ENCODE results near the gene TAS1R3. TPM values are rescaled to one million over a fixed set of nuclear protein-coding genes. Genes with fewer than 3 reads are reported as not detected.

Gene TAS1R3
- total and polyA plus RNA-seq, 2 experiments from 2014 or later: 0.14 TPM; not detected in 1

GRCh38 chr1:1332774-1333480 is 1.8 kb downstream of the TAS1R3 start (continued):
- TF ChIP-seq, protein P1, sequence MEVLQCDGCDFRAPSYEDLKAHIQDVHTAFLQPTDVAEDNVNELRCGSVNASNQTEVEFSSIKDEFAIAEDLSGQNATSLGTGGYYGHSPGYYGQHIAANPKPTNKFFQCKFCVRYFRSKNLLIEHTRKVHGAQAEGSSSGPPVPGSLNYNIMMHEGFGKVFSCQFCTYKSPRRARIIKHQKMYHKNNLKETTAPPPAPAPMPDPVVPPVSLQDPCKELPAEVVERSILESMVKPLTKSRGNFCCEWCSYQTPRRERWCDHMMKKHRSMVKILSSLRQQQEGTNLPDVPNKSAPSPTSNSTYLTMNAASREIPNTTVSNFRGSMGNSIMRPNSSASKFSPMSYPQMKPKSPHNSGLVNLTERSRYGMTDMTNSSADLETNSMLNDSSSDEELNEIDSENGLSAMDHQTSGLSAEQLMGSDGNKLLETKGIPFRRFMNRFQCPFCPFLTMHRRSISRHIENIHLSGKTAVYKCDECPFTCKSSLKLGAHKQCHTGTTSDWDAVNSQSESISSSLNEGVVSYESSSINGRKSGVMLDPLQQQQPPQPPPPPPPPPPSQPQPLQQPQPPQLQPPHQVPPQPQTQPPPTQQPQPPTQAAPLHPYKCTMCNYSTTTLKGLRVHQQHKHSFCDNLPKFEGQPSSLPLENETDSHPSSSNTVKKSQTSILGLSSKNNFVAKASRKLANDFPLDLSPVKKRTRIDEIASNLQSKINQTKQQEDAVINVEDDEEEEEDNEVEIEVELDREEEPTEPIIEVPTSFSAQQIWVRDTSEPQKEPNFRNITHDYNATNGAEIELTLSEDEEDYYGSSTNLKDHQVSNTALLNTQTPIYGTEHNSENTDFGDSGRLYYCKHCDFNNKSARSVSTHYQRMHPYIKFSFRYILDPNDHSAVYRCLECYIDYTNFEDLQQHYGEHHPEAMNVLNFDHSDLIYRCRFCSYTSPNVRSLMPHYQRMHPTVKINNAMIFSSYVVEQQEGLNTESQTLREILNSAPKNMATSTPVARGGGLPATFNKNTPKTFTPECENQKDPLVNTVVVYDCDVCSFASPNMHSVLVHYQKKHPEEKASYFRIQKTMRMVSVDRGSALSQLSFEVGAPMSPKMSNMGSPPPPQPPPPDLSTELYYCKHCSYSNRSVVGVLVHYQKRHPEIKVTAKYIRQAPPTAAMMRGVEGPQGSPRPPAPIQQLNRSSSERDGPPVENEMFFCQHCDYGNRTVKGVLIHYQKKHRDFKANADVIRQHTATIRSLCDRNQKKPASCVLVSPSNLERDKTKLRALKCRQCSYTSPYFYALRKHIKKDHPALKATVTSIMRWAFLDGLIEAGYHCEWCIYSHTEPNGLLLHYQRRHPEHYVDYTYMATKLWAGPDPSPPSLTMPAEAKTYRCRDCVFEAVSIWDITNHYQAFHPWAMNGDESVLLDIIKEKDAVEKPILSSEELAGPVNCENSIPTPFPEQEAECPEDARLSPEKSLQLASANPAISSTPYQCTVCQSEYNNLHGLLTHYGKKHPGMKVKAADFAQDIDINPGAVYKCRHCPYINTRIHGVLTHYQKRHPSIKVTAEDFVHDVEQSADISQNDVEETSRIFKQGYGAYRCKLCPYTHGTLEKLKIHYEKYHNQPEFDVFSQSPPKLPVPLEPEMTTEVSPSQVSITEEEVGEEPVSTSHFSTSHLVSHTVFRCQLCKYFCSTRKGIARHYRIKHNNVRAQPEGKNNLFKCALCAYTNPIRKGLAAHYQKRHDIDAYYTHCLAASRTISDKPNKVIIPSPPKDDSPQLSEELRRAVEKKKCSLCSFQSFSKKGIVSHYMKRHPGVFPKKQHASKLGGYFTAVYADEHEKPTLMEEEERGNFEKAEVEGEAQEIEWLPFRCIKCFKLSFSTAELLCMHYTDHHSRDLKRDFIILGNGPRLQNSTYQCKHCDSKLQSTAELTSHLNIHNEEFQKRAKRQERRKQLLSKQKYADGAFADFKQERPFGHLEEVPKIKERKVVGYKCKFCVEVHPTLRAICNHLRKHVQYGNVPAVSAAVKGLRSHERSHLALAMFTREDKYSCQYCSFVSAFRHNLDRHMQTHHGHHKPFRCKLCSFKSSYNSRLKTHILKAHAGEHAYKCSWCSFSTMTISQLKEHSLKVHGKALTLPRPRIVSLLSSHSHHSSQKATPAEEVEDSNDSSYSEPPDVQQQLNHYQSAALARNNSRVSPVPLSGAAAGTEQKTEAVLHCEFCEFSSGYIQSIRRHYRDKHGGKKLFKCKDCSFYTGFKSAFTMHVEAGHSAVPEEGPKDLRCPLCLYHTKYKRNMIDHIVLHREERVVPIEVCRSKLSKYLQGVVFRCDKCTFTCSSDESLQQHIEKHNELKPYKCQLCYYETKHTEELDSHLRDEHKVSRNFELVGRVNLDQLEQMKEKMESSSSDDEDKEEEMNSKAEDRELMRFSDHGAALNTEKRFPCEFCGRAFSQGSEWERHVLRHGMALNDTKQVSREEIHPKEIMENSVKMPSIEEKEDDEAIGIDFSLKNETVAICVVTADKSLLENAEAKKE (CRISPR knock-in tag; IDR thresholded peaks at IDR 0.05): no peak

DNA sequence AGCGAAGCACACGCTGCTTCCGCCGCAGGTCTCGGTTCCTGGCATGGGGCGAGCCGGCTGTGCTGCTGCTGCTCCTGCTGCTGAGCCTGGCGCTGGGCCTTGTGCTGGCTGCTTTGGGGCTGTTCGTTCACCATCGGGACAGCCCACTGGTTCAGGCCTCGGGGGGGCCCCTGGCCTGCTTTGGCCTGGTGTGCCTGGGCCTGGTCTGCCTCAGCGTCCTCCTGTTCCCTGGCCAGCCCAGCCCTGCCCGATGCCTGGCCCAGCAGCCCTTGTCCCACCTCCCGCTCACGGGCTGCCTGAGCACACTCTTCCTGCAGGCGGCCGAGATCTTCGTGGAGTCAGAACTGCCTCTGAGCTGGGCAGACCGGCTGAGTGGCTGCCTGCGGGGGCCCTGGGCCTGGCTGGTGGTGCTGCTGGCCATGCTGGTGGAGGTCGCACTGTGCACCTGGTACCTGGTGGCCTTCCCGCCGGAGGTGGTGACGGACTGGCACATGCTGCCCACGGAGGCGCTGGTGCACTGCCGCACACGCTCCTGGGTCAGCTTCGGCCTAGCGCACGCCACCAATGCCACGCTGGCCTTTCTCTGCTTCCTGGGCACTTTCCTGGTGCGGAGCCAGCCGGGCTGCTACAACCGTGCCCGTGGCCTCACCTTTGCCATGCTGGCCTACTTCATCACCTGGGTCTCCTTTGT is 2.6 kb downstream of the TAS1R3 start:
- Histone ChIP-seq H3K4me3 (no peak overlapping the region), H3K4me2 (no peak overlapping the region), H3K27ac (ENCODE audit: low read depth) (no peak overlapping the region), H3K27me3 (ENCODE audit: insufficient read depth) (no peaks in the 10 kb centered on the region), H2AFZ (no peak overlapping the region), H3K79me2 (replicated peaks; ENCODE audit: insufficient read depth) (no peaks in the 10 kb centered on the region), H3K36me3 (ENCODE audit: insufficient read depth) (no peaks in the 10 kb centered on the region), H3K4me1 (ENCODE audit: insufficient read depth) (no peaks in the 10 kb centered on the region), H4K20me1 (replicated peaks; ENCODE audit: insufficient read depth) (no peaks in the 10 kb centered on the region), H3F3A (replicated peaks; ENCODE audit: low read depth) (peaks cover 18% of the 10 kb centered on the region; the same call in 1 of the 2 replicates), H3K9me2 (ENCODE audit: insufficient read depth) (no peaks in the 10 kb centered on the region)
- no peaks in the 10 kb centered on the region for H3K9me3 Mint-ChIP-seq
- no peak overlapping the region for H3K27ac Mint-ChIP-seq
- DNase-seq (ENCODE audit: low spot score) (no peak), ATAC-seq (no peak; the same call in 2 of the 3 replicates)
- no peak overlapping the region for H3K4me3 Mint-ChIP-seq
- peaks cover 5% of the 10 kb centered on the region; the same call in 2 of the 3 replicates for H3K36me3 Mint-ChIP-seq (ENCODE audit: low read depth)
- no peaks in the 10 kb centered on the region for H3K4me1 Mint-ChIP-seq
- peaks cover 10% of the 10 kb centered on the region for H3K27me3 Mint-ChIP-seq (ENCODE audit: insufficient read depth, low read depth, poor library complexity)
- TF ChIP-seq, protein P1 (CRISPR knock-in tag; IDR thresholded peaks at IDR 0.05): no peak
- no peak for TF ChIP-seq STAT1 (IDR thresholded peaks at IDR 0.05; ENCODE audit: unreplicated experiment)
- no peak for TF ChIP-seq EZH2 (IDR thresholded peaks at IDR 0.05; ENCODE audit: low read depth, unreplicated experiment)
- no peak for TF ChIP-seq CREB1 (CRISPR knock-in tag; IDR thresholded peaks at IDR 0.05; ENCODE audit: low read depth)
- no peak; the same call in 1 of the 2 replicates for TF ChIP-seq POLR2AphosphoS5 (IDR thresholded peaks at IDR 0.05; ENCODE audit: low read depth)
- no peak for TF ChIP-seq EZH2phosphoT487 (IDR thresholded peaks at IDR 0.05; ENCODE audit: unreplicated experiment)
